ENCODE measurements around the gene SELENOF. TPM values are rescaled to one million over a fixed set of nuclear protein-coding genes. Genes with fewer than 3 reads are reported as not detected.

The SELENOF gene
- polyA plus RNA-seq, 2 of the 4 experiments (the other 2 are of a cell fraction) = 166 to 311 TPM

DNA sequence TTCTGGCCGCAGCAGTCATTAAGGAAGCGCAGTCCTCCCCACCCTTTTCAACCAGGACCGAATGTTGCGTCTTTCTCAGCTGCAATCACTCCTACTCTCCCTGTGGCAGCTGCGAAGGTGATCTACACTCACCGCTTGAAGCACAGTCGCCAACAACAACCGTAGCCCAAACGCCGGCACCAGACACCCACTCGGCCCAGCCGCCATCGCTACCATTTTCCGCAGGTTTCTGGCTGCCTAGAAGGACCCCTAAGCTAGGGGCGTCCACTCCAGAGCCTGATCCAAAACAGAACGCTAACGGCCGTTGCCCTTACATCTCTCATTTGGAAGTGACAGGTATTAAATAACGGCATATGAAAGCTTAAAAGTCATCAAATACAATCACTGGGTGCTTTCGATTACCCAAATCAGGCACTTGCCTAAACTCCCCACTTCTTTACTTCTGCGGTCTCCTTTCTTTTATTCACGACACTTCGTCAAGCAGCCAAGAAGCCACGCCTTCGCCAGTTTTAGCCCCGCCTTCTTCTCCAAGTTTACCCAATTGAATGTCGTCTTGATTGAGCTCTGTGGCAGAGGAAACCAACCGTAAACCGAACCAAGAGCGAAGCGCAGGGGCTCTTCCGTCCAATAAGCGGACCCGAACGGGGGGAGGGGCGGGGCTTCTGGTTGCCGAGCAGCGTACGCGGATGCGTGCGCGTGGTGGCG lies at the start of gene SELENOF (continued):
- TF ChIP-seq JUN (IDR thresholded peaks at IDR 0.05) (peak in 1 of 2 experiments; percentile 63; a peak in 3 of 5 replicates), ZSCAN20 (CRISPR knock-in tag; IDR thresholded peaks at IDR 0.05) (no peak), FOSB (CRISPR knock-in tag; IDR thresholded peaks at IDR 0.05) (no peak), KDM1A (IDR thresholded peaks at IDR 0.05; ENCODE audit: low read depth) (no peak), RNF2 (IDR thresholded peaks at IDR 0.05; ENCODE audit: borderline replicate concordance, low read depth) (no peak), TFCP2L1 (CRISPR knock-in tag; IDR thresholded peaks at IDR 0.05) (no peak), RFX5 (IDR thresholded peaks at IDR 0.05) (no peak), HOXB5 (CRISPR knock-in tag; IDR thresholded peaks at IDR 0.05) (no peak), HOXA7 (CRISPR knock-in tag; IDR thresholded peaks at IDR 0.05) (no peak)
- TF ChIP-seq, protein P1, sequence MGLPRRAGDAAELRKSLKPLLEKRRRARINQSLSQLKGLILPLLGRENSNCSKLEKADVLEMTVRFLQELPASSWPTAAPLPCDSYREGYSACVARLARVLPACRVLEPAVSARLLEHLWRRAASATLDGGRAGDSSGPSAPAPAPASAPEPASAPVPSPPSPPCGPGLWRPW (IDR thresholded peaks at IDR 0.05) = no peak
- TF ChIP-seq, protein P2, sequence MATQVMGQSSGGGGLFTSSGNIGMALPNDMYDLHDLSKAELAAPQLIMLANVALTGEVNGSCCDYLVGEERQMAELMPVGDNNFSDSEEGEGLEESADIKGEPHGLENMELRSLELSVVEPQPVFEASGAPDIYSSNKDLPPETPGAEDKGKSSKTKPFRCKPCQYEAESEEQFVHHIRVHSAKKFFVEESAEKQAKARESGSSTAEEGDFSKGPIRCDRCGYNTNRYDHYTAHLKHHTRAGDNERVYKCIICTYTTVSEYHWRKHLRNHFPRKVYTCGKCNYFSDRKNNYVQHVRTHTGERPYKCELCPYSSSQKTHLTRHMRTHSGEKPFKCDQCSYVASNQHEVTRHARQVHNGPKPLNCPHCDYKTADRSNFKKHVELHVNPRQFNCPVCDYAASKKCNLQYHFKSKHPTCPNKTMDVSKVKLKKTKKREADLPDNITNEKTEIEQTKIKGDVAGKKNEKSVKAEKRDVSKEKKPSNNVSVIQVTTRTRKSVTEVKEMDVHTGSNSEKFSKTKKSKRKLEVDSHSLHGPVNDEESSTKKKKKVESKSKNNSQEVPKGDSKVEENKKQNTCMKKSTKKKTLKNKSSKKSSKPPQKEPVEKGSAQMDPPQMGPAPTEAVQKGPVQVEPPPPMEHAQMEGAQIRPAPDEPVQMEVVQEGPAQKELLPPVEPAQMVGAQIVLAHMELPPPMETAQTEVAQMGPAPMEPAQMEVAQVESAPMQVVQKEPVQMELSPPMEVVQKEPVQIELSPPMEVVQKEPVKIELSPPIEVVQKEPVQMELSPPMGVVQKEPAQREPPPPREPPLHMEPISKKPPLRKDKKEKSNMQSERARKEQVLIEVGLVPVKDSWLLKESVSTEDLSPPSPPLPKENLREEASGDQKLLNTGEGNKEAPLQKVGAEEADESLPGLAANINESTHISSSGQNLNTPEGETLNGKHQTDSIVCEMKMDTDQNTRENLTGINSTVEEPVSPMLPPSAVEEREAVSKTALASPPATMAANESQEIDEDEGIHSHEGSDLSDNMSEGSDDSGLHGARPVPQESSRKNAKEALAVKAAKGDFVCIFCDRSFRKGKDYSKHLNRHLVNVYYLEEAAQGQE (IDR thresholded peaks at IDR 0.05) = no peak
- TF ChIP-seq, protein P3, sequence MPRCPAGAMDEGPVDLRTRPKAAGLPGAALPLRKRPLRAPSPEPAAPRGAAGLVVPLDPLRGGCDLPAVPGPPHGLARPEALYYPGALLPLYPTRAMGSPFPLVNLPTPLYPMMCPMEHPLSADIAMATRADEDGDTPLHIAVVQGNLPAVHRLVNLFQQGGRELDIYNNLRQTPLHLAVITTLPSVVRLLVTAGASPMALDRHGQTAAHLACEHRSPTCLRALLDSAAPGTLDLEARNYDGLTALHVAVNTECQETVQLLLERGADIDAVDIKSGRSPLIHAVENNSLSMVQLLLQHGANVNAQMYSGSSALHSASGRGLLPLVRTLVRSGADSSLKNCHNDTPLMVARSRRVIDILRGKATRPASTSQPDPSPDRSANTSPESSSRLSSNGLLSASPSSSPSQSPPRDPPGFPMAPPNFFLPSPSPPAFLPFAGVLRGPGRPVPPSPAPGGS (IDR thresholded peaks at IDR 0.05) = 0 out of 3 replicates have a peak, but pooled peaks have one; percentile 52
- TF ChIP-seq, protein P4, sequence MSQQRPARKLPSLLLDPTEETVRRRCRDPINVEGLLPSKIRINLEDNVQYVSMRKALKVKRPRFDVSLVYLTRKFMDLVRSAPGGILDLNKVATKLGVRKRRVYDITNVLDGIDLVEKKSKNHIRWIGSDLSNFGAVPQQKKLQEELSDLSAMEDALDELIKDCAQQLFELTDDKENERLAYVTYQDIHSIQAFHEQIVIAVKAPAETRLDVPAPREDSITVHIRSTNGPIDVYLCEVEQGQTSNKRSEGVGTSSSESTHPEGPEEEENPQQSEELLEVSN (IDR thresholded peaks at IDR 0.05; ENCODE audit: borderline replicate concordance, low read depth) = no peak
- TF ChIP-seq, protein P5, sequence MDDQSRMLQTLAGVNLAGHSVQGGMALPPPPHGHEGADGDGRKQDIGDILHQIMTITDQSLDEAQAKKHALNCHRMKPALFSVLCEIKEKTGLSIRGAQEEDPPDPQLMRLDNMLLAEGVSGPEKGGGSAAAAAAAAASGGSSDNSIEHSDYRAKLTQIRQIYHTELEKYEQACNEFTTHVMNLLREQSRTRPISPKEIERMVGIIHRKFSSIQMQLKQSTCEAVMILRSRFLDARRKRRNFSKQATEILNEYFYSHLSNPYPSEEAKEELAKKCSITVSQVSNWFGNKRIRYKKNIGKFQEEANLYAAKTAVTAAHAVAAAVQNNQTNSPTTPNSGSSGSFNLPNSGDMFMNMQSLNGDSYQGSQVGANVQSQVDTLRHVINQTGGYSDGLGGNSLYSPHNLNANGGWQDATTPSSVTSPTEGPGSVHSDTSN (IDR thresholded peaks at IDR 0.05) = no peak

DNA sequence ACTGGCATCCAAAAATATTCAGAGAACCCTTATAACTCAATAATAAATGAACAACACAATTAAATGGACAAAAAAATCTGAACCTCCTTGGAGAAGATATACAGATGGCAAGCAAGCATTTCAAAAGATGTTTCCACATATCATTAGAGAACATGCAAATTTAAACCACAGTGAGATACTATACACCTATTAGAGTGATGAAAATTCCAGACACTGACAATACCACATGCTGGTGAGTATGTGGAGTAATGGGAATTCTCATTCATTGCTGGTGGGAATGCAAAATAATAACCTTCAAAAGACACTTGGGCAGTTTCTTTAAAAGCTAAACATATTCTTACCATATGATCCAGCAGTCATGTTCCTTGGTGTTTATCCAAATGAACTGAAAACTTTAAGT lies 46.6 kb upstream of the SELENOF start:
- ATAC-seq (no peak), DNase-seq (ENCODE audit: low read depth in 1 of 2, low spot score in 1 of 2) (no peak), FAIRE-seq (no peak)
- TF ChIP-seq, protein P6, sequence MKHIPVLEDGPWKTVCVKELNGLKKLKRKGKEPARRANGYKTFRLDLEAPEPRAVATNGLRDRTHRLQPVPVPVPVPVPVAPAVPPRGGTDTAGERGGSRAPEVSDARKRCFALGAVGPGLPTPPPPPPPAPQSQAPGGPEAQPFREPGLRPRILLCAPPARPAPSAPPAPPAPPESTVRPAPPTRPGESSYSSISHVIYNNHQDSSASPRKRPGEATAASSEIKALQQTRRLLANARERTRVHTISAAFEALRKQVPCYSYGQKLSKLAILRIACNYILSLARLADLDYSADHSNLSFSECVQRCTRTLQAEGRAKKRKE (CRISPR knock-in tag; IDR thresholded peaks at IDR 0.05; ENCODE audit: low read depth) = no peak
- TF ChIP-seq, protein P7, sequence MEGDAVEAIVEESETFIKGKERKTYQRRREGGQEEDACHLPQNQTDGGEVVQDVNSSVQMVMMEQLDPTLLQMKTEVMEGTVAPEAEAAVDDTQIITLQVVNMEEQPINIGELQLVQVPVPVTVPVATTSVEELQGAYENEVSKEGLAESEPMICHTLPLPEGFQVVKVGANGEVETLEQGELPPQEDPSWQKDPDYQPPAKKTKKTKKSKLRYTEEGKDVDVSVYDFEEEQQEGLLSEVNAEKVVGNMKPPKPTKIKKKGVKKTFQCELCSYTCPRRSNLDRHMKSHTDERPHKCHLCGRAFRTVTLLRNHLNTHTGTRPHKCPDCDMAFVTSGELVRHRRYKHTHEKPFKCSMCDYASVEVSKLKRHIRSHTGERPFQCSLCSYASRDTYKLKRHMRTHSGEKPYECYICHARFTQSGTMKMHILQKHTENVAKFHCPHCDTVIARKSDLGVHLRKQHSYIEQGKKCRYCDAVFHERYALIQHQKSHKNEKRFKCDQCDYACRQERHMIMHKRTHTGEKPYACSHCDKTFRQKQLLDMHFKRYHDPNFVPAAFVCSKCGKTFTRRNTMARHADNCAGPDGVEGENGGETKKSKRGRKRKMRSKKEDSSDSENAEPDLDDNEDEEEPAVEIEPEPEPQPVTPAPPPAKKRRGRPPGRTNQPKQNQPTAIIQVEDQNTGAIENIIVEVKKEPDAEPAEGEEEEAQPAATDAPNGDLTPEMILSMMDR (IDR thresholded peaks at IDR 0.05) = no peak
- TF ChIP-seq RFX5 (IDR thresholded peaks at IDR 0.05) (no peak), FOSL2 (IDR thresholded peaks at IDR 0.05) (no peak), FOSL2 (CRISPR knock-in tag; IDR thresholded peaks at IDR 0.05) (no peak), ZSCAN20 (CRISPR knock-in tag; IDR thresholded peaks at IDR 0.05) (no peak), CBX2 (IDR thresholded peaks at IDR 0.05; ENCODE audit: borderline replicate concordance, low read depth) (no peak), JUNB (IDR thresholded peaks at IDR 0.05) (no peak), GATA3 (IDR thresholded peaks at IDR 0.05; ENCODE audit: borderline replicate concordance) (no peak)
- no peaks in the 10 kb centered on the region for H3K9me3 ChIP-seq
- H3K4me2 ChIP-seq = no peak overlapping the region
- ChIA-PET POLR2A (no interaction called here), CTCF (interaction anchor here (0.7 kb wide), 1 partner anchor 127 kb away, joined by 5 read pairs; no protein-coding TSS in a partner anchor)
- peaks cover 5% of the 10 kb centered on the region; the same call in 1 of the 3 replicates for H3K4me1 ChIP-seq
- no peak overlapping the region for H3K4me3 ChIP-seq
- H3K27ac ChIP-seq = no peak overlapping the region

Measured in A549 (cell line).